Osteoblast (primary cell): ENCODE data around the gene TRIO. TPM values are rescaled to one million over a fixed set of nuclear protein-coding genes. Genes with fewer than 3 reads are reported as not detected.
A peak's percentile ranks its signal among the peaks of the same experiment; 100 is the strongest.
"Not testable (repeated sequence)": the region's sequence is repeated elsewhere in the genome, so short reads cannot be mapped to it uniquely, and the experiment has no call there.

ENCODE experiments used
- DNase-seq: peaks from one replicate; pipeline ENCODE4 v3.0.0; 2011; ENCODE audit warnings: low spot score, mixed read lengths; ENCODE audit not compliant: insufficient read length; ENCODE audit errors: missing footprints
- H2AFZ ChIP-seq: 2 replicates; pipeline ENCODE4 v1.6.0; 2011; ENCODE audit warnings: mild to moderate bottlenecking, low read length
- H3K27ac ChIP-seq: 2 replicates; pipeline ENCODE4 v1.5.1; 2011; ENCODE audit warnings: mild to moderate bottlenecking, low read depth, low read length, moderate library complexity
- H3K27me3 ChIP-seq: 2 replicates; pipeline ENCODE4 v1.6.0; 2012; ENCODE audit warnings: mild to moderate bottlenecking, control low read depth, inconsistent platforms, low read length, moderate library complexity; ENCODE audit not compliant: insufficient read depth
- H3K36me3 ChIP-seq: 2 replicates; pipeline ENCODE4 v1.5.1; 2011; ENCODE audit warnings: mild to moderate bottlenecking, low read length, control low read depth, moderate library complexity; ENCODE audit not compliant: insufficient read depth
- H3K4me1 ChIP-seq: 2 replicates; pipeline ENCODE4 v1.5.1; 2011; ENCODE audit warnings: mild to moderate bottlenecking, low read length, control low read depth, moderate library complexity; ENCODE audit not compliant: insufficient read depth
- H3K4me2 ChIP-seq: 2 replicates; pipeline ENCODE4 v1.6.0; 2011; ENCODE audit warnings: mild to moderate bottlenecking, low read length; ENCODE audit not compliant: insufficient read depth
- H3K4me3 ChIP-seq: fragments of 200-600 bp; sonication (generic); 3 replicates; pipeline ENCODE4 v1.5.1; 2012; ENCODE audit warnings: mild to moderate bottlenecking, low read length, inconsistent platforms; ENCODE audit not compliant: insufficient read depth
- H3K79me2 ChIP-seq: 2 replicates; pipeline ENCODE4 v1.6.0; 2012; ENCODE audit warnings: mild to moderate bottlenecking, low read length, control low read depth, inconsistent platforms; ENCODE audit not compliant: insufficient read depth
- H3K9me3 ChIP-seq: 2 replicates; pipeline ENCODE4 v1.5.1; 2011; ENCODE audit warnings: low read depth, low read length, control low read depth
- H4K20me1 ChIP-seq: 2 replicates; pipeline ENCODE4 v1.6.0; 2012; ENCODE audit warnings: mild to moderate bottlenecking, low read length, control low read depth; ENCODE audit not compliant: insufficient read depth
- CTCF ChIP-seq: IDR thresholded peaks from 2 replicates; pipeline ENCODE4 v1.5.1; 2011; ENCODE audit warnings: mild to moderate bottlenecking, low read depth, low read length, moderate library complexity; ENCODE audit errors: extremely low read depth
- total RNA-seq: library from RNA; depleted of rRNA; stranded (reverse); fragments of >200 nt; gene quantifications from 2 replicates; pipeline ENCODE4 v1.2.3, GENCODE V29; 2012

TRIO gene
- total RNA-seq, 1 donor, result 274 TPM

GRCh38 chr5:14429101-14430050 is 286.2 kb downstream of the TRIO start:
- Histone ChIP-seq H3K4me2 (no peak overlapping the region), H4K20me1 (no peaks in the 10 kb centered on the region), H2AFZ (no peak overlapping the region), H3K79me2 (peaks cover 89% of the 10 kb centered on the region), H3K9me3 (no peaks in the 10 kb centered on the region), H3K4me3 (no peak overlapping the region), H3K4me1 (peaks cover 8% of the 10 kb centered on the region), H3K27ac (peak overlapping the region; percentile 12), H3K36me3 (peaks cover 49% of the 10 kb centered on the region), H3K27me3 (no peaks in the 10 kb centered on the region)
- no peak for TF ChIP-seq CTCF
- DNase-seq, result no peak

- no peaks in the 10 kb centered on the region for H3K9me3 ChIP-seq
- H3K4me3 ChIP-seq, result no peak overlapping the region
- H3K79me2 ChIP-seq, result peaks cover 88% of the 10 kb centered on the region
- peaks cover 38% of the 10 kb centered on the region for H3K36me3 ChIP-seq
- no peaks in the 10 kb centered on the region for H3K27me3 ChIP-seq
- peaks cover 4% of the 10 kb centered on the region for H4K20me1 ChIP-seq
- DNase-seq, result no peak
- H3K4me2 ChIP-seq, result no peak overlapping the region
- H3K27ac ChIP-seq, result no peak overlapping the region
- TF ChIP-seq CTCF, result no peak
- no peak overlapping the region for H2AFZ ChIP-seq
- peaks cover 17% of the 10 kb centered on the region for H3K4me1 ChIP-seq
Measured at GRCh38 chr5:14431534-14431933, 288.4 kb downstream of the TRIO start.

- Histone ChIP-seq H2AFZ (no peak overlapping the region), H3K4me2 (no peak overlapping the region), H3K4me1 (peaks cover 14% of the 10 kb centered on the region), H3K36me3 (peaks cover 31% of the 10 kb centered on the region), H3K79me2 (peaks cover 88% of the 10 kb centered on the region), H3K27ac (no peak overlapping the region), H3K4me3 (no peak overlapping the region), H3K9me3 (no peaks in the 10 kb centered on the region), H4K20me1 (peaks cover 4% of the 10 kb centered on the region), H3K27me3 (no peaks in the 10 kb centered on the region)
- no peak for TF ChIP-seq CTCF
- DNase-seq, result no peak
Measured at GRCh38 chr5:14432931-14433589, 289.9 kb downstream of the TRIO start.

- DNase-seq, result no peak
- H3K9me3 ChIP-seq, result no peaks in the 10 kb centered on the region
- no peak overlapping the region for H3K4me2 ChIP-seq
- peaks cover 29% of the 10 kb centered on the region for H3K36me3 ChIP-seq
- TF ChIP-seq CTCF, result no peak
- H2AFZ ChIP-seq, result no peak overlapping the region
- H3K27ac ChIP-seq, result peak overlapping the region; percentile 24
- peaks cover 7% of the 10 kb centered on the region for H4K20me1 ChIP-seq
- no peaks in the 10 kb centered on the region for H3K27me3 ChIP-seq
- peaks cover 26% of the 10 kb centered on the region for H3K4me1 ChIP-seq
- no peak overlapping the region for H3K4me3 ChIP-seq
- H3K79me2 ChIP-seq, result peaks cover 80% of the 10 kb centered on the region
Measured at GRCh38 chr5:14435481-14435880, 292.3 kb downstream of the TRIO start.

- H4K20me1 ChIP-seq, H2AFZ ChIP-seq, DNase-seq, H3K4me2 ChIP-seq, H3K27me3 ChIP-seq, H3K9me3 ChIP-seq, H3K4me3 ChIP-seq: not testable (repeated sequence)
- peak overlapping the region; percentile 24 for H3K27ac ChIP-seq
- H3K79me2 ChIP-seq, result peaks cover 79% of the 10 kb centered on the region
- peaks cover 29% of the 10 kb centered on the region for H3K36me3 ChIP-seq
- peaks cover 31% of the 10 kb centered on the region for H3K4me1 ChIP-seq
Measured at GRCh38 chr5:14436122-14436521, 293.0 kb downstream of the TRIO start.
